NAMALWA (cell line): ENCODE measurements around the gene CD302.
"Not testable (repeated sequence)": the region's sequence is repeated elsewhere in the genome, so short reads cannot be mapped to it uniquely, and the experiment has no call there.

ENCODE experiments used
- DNase-seq: peaks from one replicate; pipeline ENCODE4 v3.0.0-alpha.2; 2015; ENCODE audit warnings: low spot score

Gene CD302, protein sequence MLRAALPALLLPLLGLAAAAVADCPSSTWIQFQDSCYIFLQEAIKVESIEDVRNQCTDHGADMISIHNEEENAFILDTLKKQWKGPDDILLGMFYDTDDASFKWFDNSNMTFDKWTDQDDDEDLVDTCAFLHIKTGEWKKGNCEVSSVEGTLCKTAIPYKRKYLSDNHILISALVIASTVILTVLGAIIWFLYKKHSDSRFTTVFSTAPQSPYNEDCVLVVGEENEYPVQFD

DNA sequence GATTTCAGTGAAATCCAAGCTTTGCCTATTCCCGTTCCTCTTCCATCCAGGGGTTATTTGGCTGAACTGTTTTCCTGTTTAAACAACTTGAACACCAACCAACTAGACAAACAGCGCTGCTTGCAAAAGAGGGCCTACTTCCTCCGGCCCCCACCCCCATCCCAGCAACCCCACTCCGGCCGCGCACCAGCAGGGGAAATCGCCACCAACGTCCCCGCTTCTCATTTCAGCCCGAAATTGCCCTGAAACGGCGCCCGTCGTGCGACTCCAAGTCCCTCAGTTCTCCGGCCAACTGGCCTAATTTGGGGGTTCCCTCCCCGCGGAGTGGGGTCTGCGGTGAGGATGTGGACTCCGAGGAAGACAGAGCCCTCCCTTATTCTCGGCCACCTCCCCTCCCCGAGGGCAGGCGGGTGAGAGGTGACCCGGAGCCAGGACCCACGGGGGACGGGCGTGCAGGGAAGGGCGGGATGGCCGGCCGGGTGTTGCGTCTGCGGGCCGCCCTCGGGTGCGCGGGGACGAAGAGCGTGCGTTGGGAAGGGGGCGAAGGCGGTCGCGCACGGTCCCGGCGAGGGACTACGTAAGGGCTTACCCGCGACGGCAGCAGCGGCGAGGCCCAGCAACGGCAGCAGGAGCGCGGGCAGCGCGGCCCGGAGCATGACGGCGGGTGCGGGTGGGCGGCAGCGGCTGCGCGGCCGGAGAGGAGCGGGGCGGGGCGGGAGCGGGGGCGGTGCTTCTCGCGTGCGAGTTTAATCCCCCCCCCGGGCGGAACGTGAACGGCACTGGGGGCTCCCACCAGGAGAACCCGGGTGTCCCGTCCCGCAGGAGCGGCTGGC is at the start of gene CD302:
Gene CD302 (minus strand): TSS at position 666 of the 833 bp plus-strand sequence. CDS start 10 bp downstream, at position 656.
- DNase-seq: no peak

- DNase-seq: no peak
Observed at GRCh38 chr2:159846564-159846963, 48.6 kb upstream of the CD302 start.

- DNase-seq: no peak
Observed at GRCh38 chr2:159840616-159841015, 42.6 kb upstream of the CD302 start.

GRCh38 chr2:159832858-159833257 is 34.9 kb upstream of the CD302 start:
- DNase-seq: peak; percentile 5

- no peak for DNase-seq
Observed at GRCh38 chr2:159832026-159832425, 34.0 kb upstream of the CD302 start.

GRCh38 chr2:159829376-159829775 is 31.4 kb upstream of the CD302 start:
- no peak for DNase-seq

- no peak for DNase-seq
Observed at GRCh38 chr2:159828738-159829137, 30.7 kb upstream of the CD302 start.

DNA sequence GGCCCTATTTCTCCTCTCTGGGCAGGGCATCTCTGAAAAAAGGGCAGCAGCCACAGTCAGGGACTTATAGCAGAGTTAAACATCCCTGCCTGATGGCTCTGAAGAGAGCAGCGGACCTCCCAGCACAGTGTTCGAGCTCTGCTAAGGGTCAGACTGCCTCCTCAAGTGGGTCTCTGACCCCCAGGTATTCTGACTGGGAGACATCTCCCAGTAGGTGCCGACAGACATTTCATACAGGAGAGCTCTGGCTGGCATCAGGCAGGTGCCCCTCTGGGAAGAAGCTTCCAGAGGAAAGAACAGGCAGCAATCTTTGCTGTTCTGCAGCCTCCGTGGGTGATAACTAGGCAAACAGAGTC is 24.4 kb upstream of the CD302 start:
- not testable (repeated sequence) for DNase-seq

DNA sequence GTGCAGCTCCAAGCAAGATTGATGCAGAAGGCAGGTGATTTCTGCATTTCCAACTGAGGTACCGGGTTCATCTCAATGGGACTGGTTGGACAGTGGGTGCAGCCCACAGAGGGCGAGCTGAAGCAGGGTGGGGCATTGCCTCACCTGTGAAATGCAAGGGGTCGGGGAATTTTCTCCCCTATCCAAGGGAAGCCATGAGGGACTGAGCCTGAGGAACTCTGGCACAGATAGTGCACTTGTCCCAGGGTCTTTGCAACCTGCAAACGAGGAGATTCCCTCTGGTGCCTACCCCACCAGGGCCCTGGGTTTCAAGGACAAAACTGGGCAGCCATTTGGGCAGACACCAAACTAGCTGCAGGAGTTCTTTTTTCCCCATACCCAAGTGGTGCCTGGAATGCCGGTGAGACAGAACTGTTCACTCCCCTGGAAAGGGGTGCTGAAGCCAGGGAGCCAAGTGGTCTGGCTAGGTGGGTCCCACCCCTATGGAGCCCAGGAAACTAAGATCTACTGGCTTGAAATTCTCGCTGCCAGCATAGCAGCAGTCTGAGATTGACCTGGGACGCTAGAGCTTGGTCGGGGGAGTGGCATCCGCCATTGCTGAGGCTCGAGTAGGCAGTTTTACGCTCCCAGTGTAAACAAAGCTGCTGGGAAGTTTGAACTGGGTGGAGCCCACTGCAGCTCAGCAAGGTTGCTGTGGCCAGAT is 23.9 kb upstream of the CD302 start:
- DNase-seq: not testable (repeated sequence)

DNA sequence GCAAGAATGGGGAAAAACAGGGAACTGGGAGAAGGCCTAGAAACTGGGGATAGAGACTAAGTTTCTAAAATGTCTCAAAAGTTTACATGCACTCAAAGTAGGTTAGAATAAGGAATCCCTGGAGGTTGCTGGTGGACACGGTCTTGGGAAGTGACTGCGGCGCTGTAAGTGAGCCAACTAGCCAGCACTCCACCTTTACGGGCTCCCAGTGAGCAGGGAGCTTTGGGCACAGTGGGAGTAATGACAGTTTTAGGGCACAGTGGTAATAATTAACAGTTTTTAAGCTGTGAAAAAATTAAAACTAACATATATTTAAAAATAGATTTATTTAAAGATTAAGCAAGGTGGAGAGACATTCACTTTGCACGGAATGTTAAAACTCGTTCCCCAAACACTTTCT is 20.9 kb upstream of the CD302 start:
- DNase-seq: no peak

DNA sequence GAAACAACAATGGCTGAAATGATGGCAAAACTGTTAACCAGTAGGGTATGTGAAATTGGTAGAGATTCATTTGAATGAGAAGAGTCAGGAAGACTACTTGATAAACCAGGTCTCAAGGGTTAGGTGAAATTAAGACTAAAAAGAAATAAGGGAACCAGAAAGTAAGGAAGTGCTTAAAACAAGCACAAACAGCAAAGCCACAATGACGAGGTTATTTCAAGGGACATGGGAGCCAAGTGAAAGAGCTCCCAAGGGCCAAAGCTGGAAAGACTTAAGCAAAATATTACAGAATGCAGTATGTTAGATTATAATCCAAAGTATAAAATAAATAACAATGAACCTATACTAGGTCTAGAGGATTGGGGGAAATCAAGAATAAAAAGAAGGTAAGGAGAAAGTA is 19.3 kb upstream of the CD302 start:
- DNase-seq: no peak

- DNase-seq: no peak
Observed at GRCh38 chr2:159811232-159811631, 13.2 kb upstream of the CD302 start.

- DNase-seq: no peak
Observed at GRCh38 chr2:159808032-159808425, 10.0 kb upstream of the CD302 start.

GRCh38 chr2:159807183-159808031 is 9.4 kb upstream of the CD302 start:
- DNase-seq: peak; percentile 66

DNA sequence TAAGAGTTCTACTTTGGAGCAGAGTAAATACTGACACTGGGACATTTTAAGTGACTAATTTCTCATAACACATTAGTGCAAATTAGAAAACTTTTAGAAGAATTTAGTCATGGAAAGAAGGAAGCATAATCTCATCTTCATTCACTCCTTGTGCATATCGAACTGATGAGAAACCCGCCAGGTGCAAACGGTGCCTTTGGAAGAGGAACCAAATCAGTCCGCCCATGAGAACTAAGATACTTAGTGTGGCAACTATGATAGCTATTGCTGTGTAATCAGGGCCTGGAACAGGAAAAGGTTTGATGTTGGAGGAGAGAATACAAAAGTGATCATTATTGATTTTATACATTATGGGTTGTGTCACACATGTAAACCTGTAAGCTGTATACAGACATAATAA is 6.9 kb upstream of the CD302 start:
- DNase-seq: no peak

- no peak for DNase-seq
Observed at GRCh38 chr2:159803235-159803962, 5.4 kb upstream of the CD302 start.

DNA sequence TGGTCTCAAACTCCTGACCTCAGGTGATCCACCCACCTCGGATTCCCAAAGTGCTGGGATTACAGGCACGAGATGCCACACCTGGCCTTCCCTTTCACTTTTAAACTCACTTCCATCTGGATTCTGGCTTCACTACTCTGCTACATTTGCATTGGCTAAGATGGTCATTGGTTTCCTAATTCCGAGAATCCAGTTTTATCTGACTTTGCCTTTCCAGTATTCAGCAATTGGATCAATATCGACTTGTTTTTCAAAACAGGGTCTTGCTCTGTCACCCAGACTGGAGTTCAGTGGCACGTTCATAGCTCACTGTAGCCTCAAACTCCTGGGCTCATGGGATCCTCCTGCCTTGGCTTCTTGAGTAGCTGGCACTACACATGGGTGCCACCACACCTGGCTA is 4.7 kb upstream of the CD302 start:
- no peak for DNase-seq

DNA sequence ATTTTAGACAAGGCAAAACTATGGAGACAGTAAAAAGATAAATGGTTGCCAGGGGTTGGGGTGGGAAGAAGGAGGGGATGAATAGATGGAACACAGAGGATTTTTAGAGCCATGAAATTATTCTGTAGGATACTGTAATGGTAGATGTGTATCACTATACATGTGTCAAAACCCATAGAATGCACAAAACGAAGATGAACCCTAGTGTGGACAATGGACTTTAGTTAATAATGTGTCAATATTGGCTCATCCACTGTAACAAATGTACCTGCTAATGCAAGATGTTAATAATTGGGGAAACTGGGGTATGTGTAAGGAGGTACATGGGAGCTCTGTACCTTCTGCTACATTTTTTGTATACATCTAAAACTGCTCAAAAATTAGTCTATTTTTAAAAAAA is 1.8 kb upstream of the CD302 start:
- DNase-seq: no peak

GRCh38 chr2:159798376-159798725 is 343 bp upstream of the CD302 start:
- no peak for DNase-seq

DNA sequence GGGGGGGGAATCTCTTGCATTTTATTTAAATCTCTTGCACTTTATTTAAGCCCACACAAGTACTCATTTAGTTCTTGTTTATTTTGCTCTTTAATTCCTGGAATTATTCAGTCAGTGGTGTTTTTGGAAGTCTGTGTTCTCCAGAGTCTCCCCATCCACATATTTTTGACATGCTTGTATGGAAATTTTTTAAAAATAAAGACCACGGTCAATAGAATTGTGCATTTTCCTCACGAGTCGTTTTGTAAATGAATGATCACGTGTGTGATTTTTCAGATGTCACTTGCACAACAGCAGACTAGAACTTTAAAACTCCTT is 824 bp downstream of the CD302 start:
- DNase-seq: no peak

DNA sequence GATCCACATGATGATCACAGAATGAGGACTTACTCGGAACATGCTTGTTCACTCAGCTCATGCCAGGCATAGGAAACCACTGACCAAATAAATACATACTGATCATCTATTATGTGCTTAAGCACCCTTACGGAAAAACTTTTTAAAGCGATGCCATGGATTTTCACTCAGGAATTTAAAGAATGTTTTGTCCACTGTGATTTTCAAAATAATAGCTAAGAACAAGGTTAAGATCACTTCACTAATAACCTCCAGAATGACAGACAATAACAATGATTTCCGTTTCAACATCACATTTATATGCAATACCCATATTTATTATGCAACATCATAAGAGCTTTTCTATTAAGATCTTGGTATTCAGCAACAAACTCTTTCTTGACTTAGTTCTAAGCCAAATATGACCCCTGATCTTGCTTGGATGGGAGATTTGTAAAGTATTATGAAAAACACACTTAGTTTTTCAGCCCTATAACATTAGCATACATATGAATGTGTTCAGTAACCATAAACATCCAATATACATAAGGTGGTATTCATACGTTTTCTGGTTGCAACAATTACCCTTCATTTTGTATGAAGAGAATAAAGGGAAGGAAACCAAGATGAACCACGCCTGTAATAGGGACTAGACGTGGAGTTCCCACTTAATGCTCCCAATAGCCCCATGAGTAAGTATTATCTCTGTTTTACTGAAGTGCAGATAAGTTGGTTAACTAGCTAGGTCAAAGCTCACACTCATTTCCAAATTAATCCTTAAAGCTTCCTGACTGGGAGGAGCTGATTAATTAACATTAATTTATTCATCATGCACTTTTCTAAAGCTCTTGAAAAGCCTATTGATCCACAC is 1.9 kb downstream of the CD302 start:
- DNase-seq: no peak
